Left ventricle myocardium inferior (tissue), 1 donor: ENCODE measurements around the gene GSTP1. TPM values are rescaled to one million over a fixed set of nuclear protein-coding genes. Genes with fewer than 3 reads are reported as not detected.

Experiments
- DNase-seq: peaks from one replicate; pipeline ENCODE4 v3.0.0-alpha.2; 2020
- H3K27ac ChIP-seq: fragments of 200-600 bp; replicated peaks from 2 replicates; pipeline ENCODE4 v1.8.0; 2021
- H3K27me3 ChIP-seq: fragments of 200-600 bp; 2 replicates; pipeline ENCODE4 v1.8.0; 2021; ENCODE audit warnings: low read depth
- H3K36me3 ChIP-seq: fragments of 200-600 bp; 2 replicates; pipeline ENCODE4 v1.8.0; 2021
- H3K4me1 ChIP-seq: fragments of 200-600 bp; 2 replicates; pipeline ENCODE4 v1.8.0; 2021
- H3K4me3 ChIP-seq: fragments of 200-600 bp; 2 replicates; pipeline ENCODE4 v1.8.0; 2021; ENCODE audit warnings: mild to moderate bottlenecking, moderate library complexity
- H3K9me3 ChIP-seq: fragments of 200-600 bp; replicated peaks from 2 replicates; pipeline ENCODE4 v1.8.0; 2021
- intact Hi-C: fragments of 100-400 bp; cut with micrococcal nuclease; formaldehyde crosslinking; loops from one replicate; pipeline ENCODE4 v1.11.0; 2022
- total RNA-seq: library from RNA; stranded (reverse); fragmentation: NEBNext Ultra II Directional; extraction: Animal tissue kit (Norgen Biotek cat#: 25700); gene quantifications from one replicate; pipeline ENCODE4 v1.2.1, GENCODE V29; 2021
- TF ChIP-seq, protein P1 (sequence below): fragments of 200-600 bp; IDR thresholded peaks from 2 replicates; pipeline ENCODE4 v1.8.0; 2021; ENCODE audit warnings: antibody characterized with exemption, mild to moderate bottlenecking, borderline replicate concordance
- donor health status: DM: no; HTN: yes; CAD: no; lungs with severe emphysema.

The GSTP1 gene
- total RNA-seq, 1 donor from 2014 or later = 313 TPM

DNA sequence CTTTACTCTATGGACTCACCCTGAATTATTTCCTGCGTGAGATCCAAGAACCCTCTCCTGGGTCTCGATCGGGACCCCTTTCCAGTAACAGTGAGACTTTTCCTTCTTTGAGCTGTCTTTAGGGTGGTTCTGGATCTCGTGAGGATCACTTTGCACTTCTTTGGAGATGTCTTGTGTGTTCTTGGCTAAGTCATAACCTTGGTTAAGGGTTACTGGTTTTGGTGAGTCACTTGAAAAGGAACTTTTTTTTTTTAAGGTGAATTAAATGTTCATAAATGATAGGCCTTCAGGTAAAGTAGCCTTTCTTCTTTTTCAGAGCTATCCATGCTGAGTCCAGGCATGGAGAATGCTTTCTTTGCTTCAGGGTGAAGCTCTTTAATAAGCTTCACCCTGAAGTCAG is 19.4 kb upstream of the GSTP1 start:
- Histone ChIP-seq H3K4me1 (peaks cover 20% of the 10 kb centered on the region), H3K27ac (peak overlapping the region; percentile 71), H3K4me3 (no peak overlapping the region), H3K36me3 (no peaks in the 10 kb centered on the region), H3K9me3 (no peaks in the 10 kb centered on the region), H3K27me3 (no peaks in the 10 kb centered on the region)
- intact Hi-C loops = no loop called here
- TF ChIP-seq, protein P1, sequence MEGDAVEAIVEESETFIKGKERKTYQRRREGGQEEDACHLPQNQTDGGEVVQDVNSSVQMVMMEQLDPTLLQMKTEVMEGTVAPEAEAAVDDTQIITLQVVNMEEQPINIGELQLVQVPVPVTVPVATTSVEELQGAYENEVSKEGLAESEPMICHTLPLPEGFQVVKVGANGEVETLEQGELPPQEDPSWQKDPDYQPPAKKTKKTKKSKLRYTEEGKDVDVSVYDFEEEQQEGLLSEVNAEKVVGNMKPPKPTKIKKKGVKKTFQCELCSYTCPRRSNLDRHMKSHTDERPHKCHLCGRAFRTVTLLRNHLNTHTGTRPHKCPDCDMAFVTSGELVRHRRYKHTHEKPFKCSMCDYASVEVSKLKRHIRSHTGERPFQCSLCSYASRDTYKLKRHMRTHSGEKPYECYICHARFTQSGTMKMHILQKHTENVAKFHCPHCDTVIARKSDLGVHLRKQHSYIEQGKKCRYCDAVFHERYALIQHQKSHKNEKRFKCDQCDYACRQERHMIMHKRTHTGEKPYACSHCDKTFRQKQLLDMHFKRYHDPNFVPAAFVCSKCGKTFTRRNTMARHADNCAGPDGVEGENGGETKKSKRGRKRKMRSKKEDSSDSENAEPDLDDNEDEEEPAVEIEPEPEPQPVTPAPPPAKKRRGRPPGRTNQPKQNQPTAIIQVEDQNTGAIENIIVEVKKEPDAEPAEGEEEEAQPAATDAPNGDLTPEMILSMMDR = no peak
- DNase-seq = no peak

DNA sequence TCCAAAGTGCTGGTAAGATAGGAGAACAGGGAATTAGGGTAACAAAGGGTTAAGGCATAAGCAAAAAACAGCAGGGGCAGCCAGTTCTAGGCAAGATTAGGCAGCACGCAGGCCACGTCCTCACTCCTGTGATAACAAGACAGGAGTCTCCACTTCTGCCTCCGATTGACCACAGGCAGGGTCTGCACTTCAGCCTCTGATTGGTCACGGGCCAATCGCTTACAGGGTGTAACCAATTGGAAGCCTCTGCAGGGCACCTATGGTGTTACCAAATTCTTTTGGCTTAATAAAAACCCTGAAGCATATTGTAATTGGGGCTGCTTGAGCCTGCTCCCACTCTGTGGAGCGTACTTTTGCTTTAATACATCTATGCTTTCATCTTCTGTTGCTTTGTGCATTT is 12.2 kb upstream of the GSTP1 start:
- Histone ChIP-seq H3K36me3 (no peaks in the 10 kb centered on the region), H3K4me1 (no peaks in the 10 kb centered on the region), H3K9me3 (no peaks in the 10 kb centered on the region), H3K4me3 (no peak overlapping the region), H3K27me3 (peaks cover 21% of the 10 kb centered on the region), H3K27ac (no peak overlapping the region)
- intact Hi-C loops = no loop called here
- no peak for DNase-seq
- TF ChIP-seq, protein P1 = no peak

DNA sequence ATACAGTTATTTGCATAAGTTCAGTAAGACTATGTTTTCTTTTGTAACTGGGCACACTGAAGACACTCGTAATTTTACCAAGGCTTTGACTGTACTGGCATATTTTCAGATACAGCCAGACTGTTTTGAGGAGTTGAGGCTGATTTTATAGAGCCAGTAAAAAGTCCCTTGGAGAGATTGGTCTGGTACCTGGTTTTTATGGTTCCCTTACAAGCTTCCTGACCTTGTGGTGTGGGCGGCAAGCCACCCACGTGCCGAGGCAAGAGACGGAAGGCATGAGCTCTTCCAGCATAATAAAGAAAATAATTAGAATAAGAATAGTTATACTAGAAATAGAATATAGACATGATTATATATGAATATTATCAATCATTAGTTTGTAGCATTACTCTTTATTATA is 11.3 kb upstream of the GSTP1 start:
- TF ChIP-seq, protein P1 = no peak
- Histone ChIP-seq H3K27ac (no peak overlapping the region), H3K27me3 (peaks cover 30% of the 10 kb centered on the region), H3K9me3 (no peaks in the 10 kb centered on the region), H3K36me3 (no peaks in the 10 kb centered on the region), H3K4me1 (no peaks in the 10 kb centered on the region), H3K4me3 (no peak overlapping the region)
- no peak for DNase-seq
- intact Hi-C loops = no loop called here

DNA sequence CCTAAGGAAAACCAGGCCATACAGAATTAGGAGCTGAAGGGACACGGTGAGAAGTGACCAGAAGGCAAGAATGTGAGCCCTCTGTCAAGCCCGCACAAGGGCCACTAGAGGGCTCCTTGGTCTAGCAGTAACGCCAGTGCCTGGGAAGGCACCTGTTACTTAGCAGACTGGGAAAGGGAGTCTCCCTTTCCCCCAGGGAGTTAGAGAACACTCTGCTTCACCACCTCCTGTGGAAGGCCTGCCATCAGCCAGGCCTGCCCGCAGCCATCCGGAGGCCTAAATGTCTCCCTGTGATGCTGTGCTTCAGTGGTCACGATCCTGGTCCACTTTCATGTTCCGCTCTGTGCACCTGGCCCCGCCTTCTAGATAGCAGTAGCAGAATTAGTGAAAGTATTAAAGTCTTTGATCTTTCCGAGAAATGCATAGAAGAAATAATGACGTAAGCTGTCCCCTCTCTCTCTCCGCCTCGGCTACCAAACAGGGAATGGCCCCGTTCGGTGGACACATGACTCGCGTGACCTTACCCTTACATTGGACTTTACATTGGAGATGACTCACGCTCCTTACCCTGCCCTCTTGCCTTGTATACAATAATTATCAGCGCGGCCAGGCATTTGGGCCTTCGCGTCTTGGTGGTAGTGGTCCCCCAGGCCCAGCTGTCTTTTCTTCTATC is 10.7 kb upstream of the GSTP1 start:
- Histone ChIP-seq H3K27me3 (peaks cover 35% of the 10 kb centered on the region), H3K4me3 (no peak overlapping the region), H3K36me3 (no peaks in the 10 kb centered on the region), H3K9me3 (no peaks in the 10 kb centered on the region), H3K4me1 (no peaks in the 10 kb centered on the region), H3K27ac (no peak overlapping the region)
- no peak for DNase-seq
- intact Hi-C loops = no loop called here
- TF ChIP-seq, protein P1 = peak; percentile 81

DNA sequence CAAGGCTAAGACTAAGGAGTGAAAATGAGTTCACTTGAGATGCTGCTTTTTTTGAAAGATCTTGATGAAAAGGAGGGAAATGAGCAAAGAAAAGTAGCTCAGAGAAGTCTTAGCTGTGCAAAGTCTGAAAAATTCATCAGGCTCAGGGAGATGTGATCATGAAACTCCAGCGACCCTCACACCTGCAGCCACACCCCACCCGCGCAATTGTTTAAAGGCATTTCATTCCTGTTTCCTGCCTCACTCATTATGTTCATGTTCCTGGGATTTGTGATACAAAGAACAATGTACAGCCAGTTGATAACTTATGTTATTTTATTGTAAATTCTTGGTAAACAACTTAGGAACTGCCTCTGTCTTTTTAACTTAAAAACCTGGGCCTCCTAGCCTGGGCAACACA is 8.7 kb upstream of the GSTP1 start:
- no peaks in the 10 kb centered on the region for H3K4me1 ChIP-seq
- H3K27me3 ChIP-seq = peaks cover 43% of the 10 kb centered on the region
- TF ChIP-seq, protein P1 = no peak
- no peak for DNase-seq
- no peaks in the 10 kb centered on the region for H3K36me3 ChIP-seq
- intact Hi-C loops = no loop called here
- no peak overlapping the region for H3K27ac ChIP-seq
- H3K9me3 ChIP-seq = no peaks in the 10 kb centered on the region
- H3K4me3 ChIP-seq = no peak overlapping the region
